Loucy (cell line): ENCODE data around the gene SLC25A26.

Source experiments
- H2AFZ ChIP-seq: fragments of 200-600 bp; sonication (generic); 2 replicates; pipeline ENCODE4 v1.6.0; 2016; ENCODE audit warnings: antibody characterized with exemption, mild to moderate bottlenecking, low read length, moderate library complexity
- H3F3A ChIP-seq: fragments of 200-600 bp; 2 replicates; pipeline ENCODE4 v1.6.0; 2016; ENCODE audit warnings: antibody characterized with exemption, low read depth, mild to moderate bottlenecking
- H3K27me3 ChIP-seq: fragments of 200-600 bp; sonication (generic); 2 replicates; pipeline ENCODE4 v1.6.1; 2014; ENCODE audit warnings: low read length, mild to moderate bottlenecking; ENCODE audit not compliant: insufficient read depth, poor library complexity, severe bottlenecking
- H3K36me3 ChIP-seq: fragments of 200-600 bp; sonication (generic); 2 replicates; pipeline ENCODE4 v1.6.1; 2016; ENCODE audit warnings: low read length; ENCODE audit not compliant: insufficient read depth
- H3K4me1 ChIP-seq: fragments of 200-600 bp; sonication (generic); 2 replicates; pipeline ENCODE4 v1.5.1; 2014; ENCODE audit warnings: low read length, mild to moderate bottlenecking; ENCODE audit not compliant: insufficient read depth, poor library complexity, severe bottlenecking
- H3K4me2 ChIP-seq: fragments of 200-600 bp; sonication (generic); 2 replicates; pipeline ENCODE4 v1.6.0; 2014; ENCODE audit warnings: antibody characterized with exemption, low read length, low read depth, mild to moderate bottlenecking; ENCODE audit not compliant: poor library complexity, severe bottlenecking
- H3K4me3 ChIP-seq: fragments of 200-600 bp; sonication (generic); 2 replicates; pipeline ENCODE4 v1.5.1; 2014; ENCODE audit warnings: low read length, mild to moderate bottlenecking, mixed read lengths; ENCODE audit not compliant: poor library complexity, severe bottlenecking
- H3K79me2 ChIP-seq: fragments of 200-600 bp; sonication (generic); 2 replicates; pipeline ENCODE4 v1.6.1; 2014; ENCODE audit warnings: low read length; ENCODE audit not compliant: insufficient read depth
- H3K9ac ChIP-seq: fragments of 200-600 bp; sonication (generic); 2 replicates; pipeline ENCODE4 v1.6.0; 2014; ENCODE audit warnings: mild to moderate bottlenecking, low read depth, low read length, moderate library complexity; ENCODE audit not compliant: poor library complexity, severe bottlenecking
- H3K9me2 ChIP-seq: fragments of 200-600 bp; sonication (generic); replicated peaks from 2 replicates; pipeline ENCODE4 v1.6.1; 2016; ENCODE audit warnings: low read depth, low read length, mixed read lengths
- H3K9me3 ChIP-seq: fragments of 200-600 bp; sonication (generic); 2 replicates; pipeline ENCODE4 v1.6.1; 2014; ENCODE audit warnings: mild to moderate bottlenecking, antibody characterized with exemption, low read length, low read depth; ENCODE audit not compliant: insufficient read depth
- H4K20me1 ChIP-seq: fragments of 200-600 bp; sonication (generic); 2 replicates; pipeline ENCODE4 v1.6.0; 2014; ENCODE audit warnings: antibody characterized with exemption, low read length, mild to moderate bottlenecking; ENCODE audit not compliant: insufficient read depth, poor library complexity, severe bottlenecking
- EZH2phosphoT487 ChIP-seq: fragments of 200-600 bp; IDR thresholded peaks from 2 replicates; pipeline ENCODE4 v1.6.1; 2018; ENCODE audit warnings: antibody characterized with exemption, mild to moderate bottlenecking, moderate library complexity, borderline replicate concordance
- TF ChIP-seq, protein P1 (sequence below): fragments of 200-600 bp; sonication (generic); conservative IDR thresholded peaks from 2 replicates; pipeline ENCODE4 v1.5.1; 2014; ENCODE audit warnings: mild to moderate bottlenecking, antibody characterized with exemption, low read length

Gene SLC25A26

GRCh38 chr3:66335671-66336070, 114.9 kb downstream of the SLC25A26 start:
- no peaks in the 10 kb centered on the region for H3K27me3 ChIP-seq
- no peaks in the 10 kb centered on the region for H4K20me1 ChIP-seq
- no peak overlapping the region for H3K4me2 ChIP-seq
- H3K79me2 ChIP-seq: no peaks in the 10 kb centered on the region
- H3K4me1 ChIP-seq: peaks cover 24% of the 10 kb centered on the region
- no peak overlapping the region for H3K4me3 ChIP-seq
- H3K9me3 ChIP-seq: no peaks in the 10 kb centered on the region
- no peaks in the 10 kb centered on the region for H3K36me3 ChIP-seq
- H3K9ac ChIP-seq: no peak overlapping the region
- TF ChIP-seq, protein P1, sequence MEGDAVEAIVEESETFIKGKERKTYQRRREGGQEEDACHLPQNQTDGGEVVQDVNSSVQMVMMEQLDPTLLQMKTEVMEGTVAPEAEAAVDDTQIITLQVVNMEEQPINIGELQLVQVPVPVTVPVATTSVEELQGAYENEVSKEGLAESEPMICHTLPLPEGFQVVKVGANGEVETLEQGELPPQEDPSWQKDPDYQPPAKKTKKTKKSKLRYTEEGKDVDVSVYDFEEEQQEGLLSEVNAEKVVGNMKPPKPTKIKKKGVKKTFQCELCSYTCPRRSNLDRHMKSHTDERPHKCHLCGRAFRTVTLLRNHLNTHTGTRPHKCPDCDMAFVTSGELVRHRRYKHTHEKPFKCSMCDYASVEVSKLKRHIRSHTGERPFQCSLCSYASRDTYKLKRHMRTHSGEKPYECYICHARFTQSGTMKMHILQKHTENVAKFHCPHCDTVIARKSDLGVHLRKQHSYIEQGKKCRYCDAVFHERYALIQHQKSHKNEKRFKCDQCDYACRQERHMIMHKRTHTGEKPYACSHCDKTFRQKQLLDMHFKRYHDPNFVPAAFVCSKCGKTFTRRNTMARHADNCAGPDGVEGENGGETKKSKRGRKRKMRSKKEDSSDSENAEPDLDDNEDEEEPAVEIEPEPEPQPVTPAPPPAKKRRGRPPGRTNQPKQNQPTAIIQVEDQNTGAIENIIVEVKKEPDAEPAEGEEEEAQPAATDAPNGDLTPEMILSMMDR: no peak
- TF ChIP-seq EZH2phosphoT487: no peak
- no peaks in the 10 kb centered on the region for H3F3A ChIP-seq
- no peaks in the 10 kb centered on the region for H3K9me2 ChIP-seq
- H2AFZ ChIP-seq: no peak overlapping the region

DNA sequence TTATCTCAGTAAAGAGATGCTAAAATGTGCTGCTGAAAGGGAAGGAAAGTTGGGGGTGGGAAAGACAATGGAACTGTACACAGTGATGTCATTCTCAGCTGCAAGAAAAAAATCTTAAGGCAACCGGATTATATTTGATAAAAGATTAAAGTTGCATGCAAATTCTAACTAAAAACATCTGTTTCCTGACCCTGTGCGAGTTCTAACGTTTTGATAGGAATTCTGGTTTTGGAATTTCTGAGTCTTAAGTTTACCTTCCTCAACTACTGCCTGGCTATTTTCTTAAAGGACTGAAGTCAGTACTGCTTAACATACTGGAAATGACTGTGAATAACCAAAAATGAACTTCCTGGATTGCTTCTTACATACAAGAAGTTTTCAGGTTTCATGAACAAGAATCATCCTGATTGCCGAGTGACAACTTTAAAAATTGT, 115.5 kb downstream of the SLC25A26 start:
- Histone ChIP-seq H4K20me1 (no peaks in the 10 kb centered on the region), H3K79me2 (no peaks in the 10 kb centered on the region), H3K4me1 (peaks cover 24% of the 10 kb centered on the region), H3K9ac (no peak overlapping the region), H3K27me3 (no peaks in the 10 kb centered on the region), H3K4me3 (no peak overlapping the region), H3K4me2 (no peak overlapping the region), H3K36me3 (no peaks in the 10 kb centered on the region), H3K9me2 (no peaks in the 10 kb centered on the region), H2AFZ (no peak overlapping the region), H3F3A (no peaks in the 10 kb centered on the region), H3K9me3 (no peaks in the 10 kb centered on the region)
- TF ChIP-seq, protein P1: no peak
- TF ChIP-seq EZH2phosphoT487: no peak

GRCh38 chr3:66338927-66339326, 118.1 kb downstream of the SLC25A26 start:
- H2AFZ ChIP-seq: no peak overlapping the region
- peaks cover 27% of the 10 kb centered on the region for H3K4me1 ChIP-seq
- H3K36me3 ChIP-seq: no peaks in the 10 kb centered on the region
- no peak overlapping the region for H3K9ac ChIP-seq
- TF ChIP-seq EZH2phosphoT487: no peak
- TF ChIP-seq, protein P1: no peak
- no peaks in the 10 kb centered on the region for H3K9me2 ChIP-seq
- H3F3A ChIP-seq: no peaks in the 10 kb centered on the region
- no peaks in the 10 kb centered on the region for H3K79me2 ChIP-seq
- no peak overlapping the region for H3K4me2 ChIP-seq
- no peaks in the 10 kb centered on the region for H3K27me3 ChIP-seq
- H4K20me1 ChIP-seq: no peaks in the 10 kb centered on the region
- H3K9me3 ChIP-seq: no peaks in the 10 kb centered on the region
- no peak overlapping the region for H3K4me3 ChIP-seq
